HepG2 (cell line): ENCODE measurements around the gene FUZ. TPM values are rescaled to one million over a fixed set of nuclear protein-coding genes. Genes with fewer than 3 reads are reported as not detected.
A peak's percentile ranks its signal among the peaks of the same experiment; 100 is the strongest.

Experiments used
- BHLHE40 ChIP-seq: IDR thresholded peaks from 2 replicates; pipeline ENCODE4 v1.6.1; 2011; ENCODE audit warnings: low read length, improper control_type of control experiment
- CHD4 ChIP-seq: fragments of 200-600 bp; sonication (generic); IDR thresholded peaks from 2 replicates; pipeline ENCODE4 v1.7.0; 2017; ENCODE audit warnings: mild to moderate bottlenecking, low read length, borderline replicate concordance
- ERF ChIP-seq: IDR thresholded peaks from 2 replicates; pipeline ENCODE4 v1.6.1; 2018; ENCODE audit warnings: missing biosample characterization, missing genetic modification reagents
- FOSL2 ChIP-seq: sonication (generic); formaldehyde crosslinking; IDR thresholded peaks from 2 replicates; pipeline ENCODE4 v1.4.0; 2020; ENCODE audit warnings: missing genetic modification reagents
- FOXK1 ChIP-seq: sonication (generic); formaldehyde crosslinking; IDR thresholded peaks from 2 replicates; pipeline ENCODE4 v1.4.0; 2020; ENCODE audit warnings: low read depth, missing genetic modification reagents, borderline replicate concordance
- GTF3A ChIP-seq: sonication (generic); formaldehyde crosslinking; conservative IDR thresholded peaks from 2 replicates; pipeline ENCODE4 v1.4.0; 2020; ENCODE audit warnings: mild to moderate bottlenecking, missing genetic modification reagents
- NCOR1 ChIP-seq: fragments of 200-600 bp; sonication (generic); IDR thresholded peaks from 2 replicates; pipeline ENCODE4 v1.7.0; 2017; ENCODE audit warnings: antibody characterized with exemption, low read length, borderline replicate concordance
- NFKB2 ChIP-seq: sonication (generic); formaldehyde crosslinking; IDR thresholded peaks from 2 replicates; pipeline ENCODE4 v1.4.0; 2020; ENCODE audit warnings: missing genetic modification reagents, borderline replicate concordance
- NR2F6 ChIP-seq, 2 experiments: IDR thresholded peaks; 2 replicates each; pipeline ENCODE4 v1.6.1; 2016; ENCODE audit warnings: antibody characterized with exemption in 1 of 2, mild to moderate bottlenecking in 1 of 2
- PHF20 ChIP-seq: sonication (generic); formaldehyde crosslinking; IDR thresholded peaks from 2 replicates; pipeline ENCODE4 v1.5.0; 2020; ENCODE audit warnings: mild to moderate bottlenecking, missing genetic modification reagents
- POLR2G ChIP-seq: fragments of 200-400 bp; formaldehyde crosslinking; IDR thresholded peaks from 2 replicates; pipeline ENCODE4 v1.6.1; 2018; ENCODE audit warnings: mild to moderate bottlenecking, low read depth, low read length, moderate library complexity
- RFX3 ChIP-seq: IDR thresholded peaks from 2 replicates; pipeline ENCODE4 v1.6.1; 2016; ENCODE audit warnings: missing biosample characterization, missing genetic modification reagents
- RFX5 ChIP-seq: IDR thresholded peaks from 2 replicates; pipeline ENCODE4 v1.6.1; 2011; ENCODE audit warnings: low read depth, low read length, improper control_type of control experiment
- SETDB1 ChIP-seq: sonication (generic); formaldehyde crosslinking; IDR thresholded peaks from 2 replicates; pipeline ENCODE4 v1.5.1; 2020; ENCODE audit warnings: missing genetic modification reagents, mild to moderate bottlenecking, borderline replicate concordance
- SNAPC2 ChIP-seq: sonication (generic); formaldehyde crosslinking; IDR thresholded peaks from 2 replicates; pipeline ENCODE4 v1.8.1; 2022; ENCODE audit warnings: mild to moderate bottlenecking, missing genetic modification reagents
- SPEN ChIP-seq: sonication (generic); formaldehyde crosslinking; IDR thresholded peaks from 2 replicates; pipeline ENCODE4 v1.5.1; 2020; ENCODE audit warnings: low read depth, mild to moderate bottlenecking, missing genetic modification reagents
- ZNF263 ChIP-seq: sonication (generic); formaldehyde crosslinking; IDR thresholded peaks from 2 replicates; pipeline ENCODE4 v1.4.0; 2020; ENCODE audit warnings: missing genetic modification reagents
- ZNF264 ChIP-seq: sonication (generic); formaldehyde crosslinking; IDR thresholded peaks from 2 replicates; pipeline ENCODE4 v1.4.0; 2020; ENCODE audit warnings: missing genetic modification reagents
- ZNF788 ChIP-seq: sonication (generic); formaldehyde crosslinking; IDR thresholded peaks from 2 replicates; pipeline ENCODE4 v1.5.0; 2020; ENCODE audit warnings: mild to moderate bottlenecking, missing genetic modification reagents, borderline replicate concordance
- polyA plus RNA-seq, 8 experiments: library from polyadenylated mRNA; depleted of rRNA in 3 of 8; stranded (reverse) in 7 of 8; unstranded in 1 of 8; fragments of >200 nt; fragmentation: Illumina TruSeq in 4 of 8; extraction: Trizol in 4 of 8; gene quantifications; 2 replicates each; pipeline versions ENCODE4 v1.2.1 to v1.2.3, GENCODE V29; 2011 to 2016; ENCODE audit warnings: low read depth in 4 of 8, missing spikeins in 1 of 8, mixed read lengths in 1 of 8; ENCODE audit not compliant: insufficient read depth in 1 of 8
- total RNA-seq, 5 experiments: library from RNA; depleted of rRNA; stranded (reverse); fragments of >200 nt; fragmentation: Illumina TruSeq; extraction: Trizol; gene quantifications; 2 replicates each; pipeline ENCODE4 v1.2.3, GENCODE V29; 2016; ENCODE audit warnings: low read depth in 1 of 5
- TF ChIP-seq, protein P1 (sequence below): sonication (generic); formaldehyde crosslinking; IDR thresholded peaks from 2 replicates; pipeline ENCODE4 v1.5.1; 2020; ENCODE audit warnings: mild to moderate bottlenecking, missing genetic modification reagents, moderate library complexity
- TF ChIP-seq, protein P2 (sequence below), 2 experiments: fragments of 450-650 bp in 1 of 2; sonication (generic) in 1 of 2; formaldehyde crosslinking; IDR thresholded peaks; 2 replicates each; pipeline versions ENCODE4 v1.5.0 to v1.8.0; 2020 to 2022; ENCODE audit warnings: mild to moderate bottlenecking in 1 of 2, missing genetic modification reagents in 1 of 2
- TF ChIP-seq, protein P3 (sequence below): sonication (generic); formaldehyde crosslinking; IDR thresholded peaks from 2 replicates; pipeline ENCODE4 v1.5.0; 2020; ENCODE audit warnings: mild to moderate bottlenecking, missing genetic modification reagents, moderate library complexity

The FUZ gene
- total and polyA plus RNA-seq, 2 of the 13 experiments (the other 11 are each of a cell fraction or from before 2014, with no cell fraction given), result 0.08 TPM; not detected in 1

DNA sequence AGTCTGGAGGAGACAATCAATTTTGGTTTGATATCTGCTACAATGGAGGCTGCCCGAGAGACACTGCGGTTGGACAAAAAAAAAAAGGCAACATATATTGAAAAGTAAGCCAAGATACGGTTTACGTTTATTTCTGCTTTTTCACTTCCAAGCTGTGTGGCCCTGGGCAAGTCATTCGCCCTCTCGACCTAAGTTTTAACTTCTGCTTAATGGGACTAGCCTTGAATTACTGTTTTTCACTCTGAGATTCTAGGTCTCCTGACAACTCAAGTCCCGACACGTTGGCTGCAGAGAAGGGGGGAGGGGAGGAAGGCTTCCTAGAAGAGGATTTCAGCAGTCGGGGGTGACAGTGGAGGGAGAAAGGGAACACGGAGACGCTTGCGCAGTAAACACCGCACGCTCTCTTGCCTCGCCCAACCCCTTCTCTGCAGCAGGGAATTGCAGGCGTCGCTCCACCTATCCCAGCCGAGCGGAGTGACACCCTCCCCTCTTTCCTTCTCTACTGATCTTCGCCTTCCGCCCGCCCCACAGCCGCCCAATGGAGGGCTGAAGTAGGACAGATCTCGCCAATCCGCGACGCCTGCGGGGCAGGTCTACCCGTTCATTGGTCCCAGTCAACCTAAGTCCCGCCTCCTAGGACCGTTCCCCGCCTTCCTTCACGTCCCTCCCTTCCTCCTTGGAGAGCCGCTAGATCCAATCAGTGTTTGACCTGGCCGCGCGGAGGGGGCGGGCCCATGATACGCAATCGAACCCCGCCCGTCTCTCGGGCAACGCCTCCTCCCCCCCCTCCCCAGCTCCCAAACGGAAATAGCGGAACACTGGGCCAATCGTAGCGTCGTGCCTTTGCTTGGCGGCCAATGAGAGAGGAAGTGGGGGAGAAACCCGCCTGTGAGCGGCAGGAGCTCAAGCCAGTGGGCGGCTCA is 46.8 kb downstream of the FUZ start (continued):
- TF ChIP-seq, protein P1, sequence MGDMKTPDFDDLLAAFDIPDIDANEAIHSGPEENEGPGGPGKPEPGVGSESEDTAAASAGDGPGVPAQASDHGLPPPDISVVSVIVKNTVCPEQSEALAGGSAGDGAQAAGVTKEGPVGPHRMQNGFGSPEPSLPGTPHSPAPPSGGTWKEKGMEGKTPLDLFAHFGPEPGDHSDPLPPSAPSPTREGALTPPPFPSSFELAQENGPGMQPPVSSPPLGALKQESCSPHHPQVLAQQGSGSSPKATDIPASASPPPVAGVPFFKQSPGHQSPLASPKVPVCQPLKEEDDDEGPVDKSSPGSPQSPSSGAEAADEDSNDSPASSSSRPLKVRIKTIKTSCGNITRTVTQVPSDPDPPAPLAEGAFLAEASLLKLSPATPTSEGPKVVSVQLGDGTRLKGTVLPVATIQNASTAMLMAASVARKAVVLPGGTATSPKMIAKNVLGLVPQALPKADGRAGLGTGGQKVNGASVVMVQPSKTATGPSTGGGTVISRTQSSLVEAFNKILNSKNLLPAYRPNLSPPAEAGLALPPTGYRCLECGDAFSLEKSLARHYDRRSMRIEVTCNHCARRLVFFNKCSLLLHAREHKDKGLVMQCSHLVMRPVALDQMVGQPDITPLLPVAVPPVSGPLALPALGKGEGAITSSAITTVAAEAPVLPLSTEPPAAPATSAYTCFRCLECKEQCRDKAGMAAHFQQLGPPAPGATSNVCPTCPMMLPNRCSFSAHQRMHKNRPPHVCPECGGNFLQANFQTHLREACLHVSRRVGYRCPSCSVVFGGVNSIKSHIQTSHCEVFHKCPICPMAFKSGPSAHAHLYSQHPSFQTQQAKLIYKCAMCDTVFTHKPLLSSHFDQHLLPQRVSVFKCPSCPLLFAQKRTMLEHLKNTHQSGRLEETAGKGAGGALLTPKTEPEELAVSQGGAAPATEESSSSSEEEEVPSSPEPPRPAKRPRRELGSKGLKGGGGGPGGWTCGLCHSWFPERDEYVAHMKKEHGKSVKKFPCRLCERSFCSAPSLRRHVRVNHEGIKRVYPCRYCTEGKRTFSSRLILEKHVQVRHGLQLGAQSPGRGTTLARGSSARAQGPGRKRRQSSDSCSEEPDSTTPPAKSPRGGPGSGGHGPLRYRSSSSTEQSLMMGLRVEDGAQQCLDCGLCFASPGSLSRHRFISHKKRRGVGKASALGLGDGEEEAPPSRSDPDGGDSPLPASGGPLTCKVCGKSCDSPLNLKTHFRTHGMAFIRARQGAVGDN, result peak; percentile 58; the same call in 1 of the 2 replicates
- TF ChIP-seq ZNF264 (CRISPR knock-in tag) (no peak), SPEN (CRISPR knock-in tag) (peak; percentile 76), FOXK1 (CRISPR knock-in tag) (peak; percentile 49; the same call in 1 of the 2 replicates), BHLHE40 (peak; percentile 6; the same call in 1 of the 2 replicates), ZNF788 (CRISPR knock-in tag) (peak; percentile 31; the same call in 1 of the 2 replicates), RFX5 (peak; percentile 75), GTF3A (CRISPR knock-in tag) (no peak), PHF20 (peak; percentile 41; the same call in 1 of the 2 replicates), FOSL2 (CRISPR knock-in tag) (peak; percentile 5; the same call in 1 of the 2 replicates), CHD4 (peak; percentile 54; the same call in 1 of the 2 replicates), SNAPC2 (CRISPR knock-in tag) (no peak), NR2F6 (IDR thresholded peaks at IDR 0.05) (no peak), NR2F6 (CRISPR knock-in tag; IDR thresholded peaks at IDR 0.05) (no peak), ERF (CRISPR knock-in tag) (peak; percentile 37; the same call in 1 of the 2 replicates), POLR2G (peak; percentile 84), SETDB1 (CRISPR knock-in tag) (no peak), RFX3 (peak; percentile 62; the same call in 1 of the 2 replicates), ZNF263 (CRISPR knock-in tag) (0 out of 2 replicates have a peak, but pooled peaks have one; percentile 31), NFKB2 (CRISPR knock-in tag) (no peak), NCOR1 (peak; percentile 40; the same call in 1 of the 2 replicates)
- TF ChIP-seq, protein P2, sequence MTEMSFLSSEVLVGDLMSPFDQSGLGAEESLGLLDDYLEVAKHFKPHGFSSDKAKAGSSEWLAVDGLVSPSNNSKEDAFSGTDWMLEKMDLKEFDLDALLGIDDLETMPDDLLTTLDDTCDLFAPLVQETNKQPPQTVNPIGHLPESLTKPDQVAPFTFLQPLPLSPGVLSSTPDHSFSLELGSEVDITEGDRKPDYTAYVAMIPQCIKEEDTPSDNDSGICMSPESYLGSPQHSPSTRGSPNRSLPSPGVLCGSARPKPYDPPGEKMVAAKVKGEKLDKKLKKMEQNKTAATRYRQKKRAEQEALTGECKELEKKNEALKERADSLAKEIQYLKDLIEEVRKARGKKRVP (CRISPR knock-in tag; IDR thresholded peaks at IDR 0.05), result peak in 1 of 2 experiments; percentile 49; a peak in 1 of 4 replicates
- TF ChIP-seq, protein P3, sequence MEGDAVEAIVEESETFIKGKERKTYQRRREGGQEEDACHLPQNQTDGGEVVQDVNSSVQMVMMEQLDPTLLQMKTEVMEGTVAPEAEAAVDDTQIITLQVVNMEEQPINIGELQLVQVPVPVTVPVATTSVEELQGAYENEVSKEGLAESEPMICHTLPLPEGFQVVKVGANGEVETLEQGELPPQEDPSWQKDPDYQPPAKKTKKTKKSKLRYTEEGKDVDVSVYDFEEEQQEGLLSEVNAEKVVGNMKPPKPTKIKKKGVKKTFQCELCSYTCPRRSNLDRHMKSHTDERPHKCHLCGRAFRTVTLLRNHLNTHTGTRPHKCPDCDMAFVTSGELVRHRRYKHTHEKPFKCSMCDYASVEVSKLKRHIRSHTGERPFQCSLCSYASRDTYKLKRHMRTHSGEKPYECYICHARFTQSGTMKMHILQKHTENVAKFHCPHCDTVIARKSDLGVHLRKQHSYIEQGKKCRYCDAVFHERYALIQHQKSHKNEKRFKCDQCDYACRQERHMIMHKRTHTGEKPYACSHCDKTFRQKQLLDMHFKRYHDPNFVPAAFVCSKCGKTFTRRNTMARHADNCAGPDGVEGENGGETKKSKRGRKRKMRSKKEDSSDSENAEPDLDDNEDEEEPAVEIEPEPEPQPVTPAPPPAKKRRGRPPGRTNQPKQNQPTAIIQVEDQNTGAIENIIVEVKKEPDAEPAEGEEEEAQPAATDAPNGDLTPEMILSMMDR, result 0 out of 2 replicates have a peak, but pooled peaks have one; percentile 2
